Neural cell (in vitro differentiated cells): Measurements from ENCODE around the gene PFDN2.

ENCODE experiments used
- EP300 ChIP-seq: fragments of 450-650 bp; conservative IDR thresholded peaks from 2 replicates; pipeline ENCODE4 v1.6.1; 2014; ENCODE audit warnings: antibody characterized with exemption, mild to moderate bottlenecking, moderate library complexity; ENCODE audit not compliant: poor library complexity, severe bottlenecking
- POLR2AphosphoS5 ChIP-seq: IDR thresholded peaks from 2 replicates; pipeline ENCODE4 v1.6.1; 2012
- RAD21 ChIP-seq: fragments of 450-650 bp; conservative IDR thresholded peaks from 2 replicates; pipeline ENCODE4 v1.6.1; 2014; ENCODE audit warnings: antibody characterized with exemption, mild to moderate bottlenecking, moderate library complexity
- SMC3 ChIP-seq: fragments of 450-650 bp; conservative IDR thresholded peaks from 2 replicates; pipeline ENCODE4 v1.6.1; 2014; ENCODE audit warnings: antibody characterized with exemption, mild to moderate bottlenecking, moderate library complexity; ENCODE audit not compliant: poor library complexity
- TAF1 ChIP-seq: IDR thresholded peaks from 2 replicates; pipeline ENCODE4 v1.6.1; 2012; ENCODE audit warnings: low read depth
- TF ChIP-seq, protein P1 (sequence below): fragments of 450-650 bp; IDR thresholded peaks from 2 replicates; pipeline ENCODE4 v1.5.1; 2014; ENCODE audit warnings: antibody characterized with exemption, mild to moderate bottlenecking, moderate library complexity; ENCODE audit not compliant: poor library complexity, severe bottlenecking
- TF ChIP-seq, protein P2 (sequence below): IDR thresholded peaks from 2 replicates; pipeline ENCODE4 v1.6.1; 2012; ENCODE audit warnings: borderline replicate concordance

DNA sequence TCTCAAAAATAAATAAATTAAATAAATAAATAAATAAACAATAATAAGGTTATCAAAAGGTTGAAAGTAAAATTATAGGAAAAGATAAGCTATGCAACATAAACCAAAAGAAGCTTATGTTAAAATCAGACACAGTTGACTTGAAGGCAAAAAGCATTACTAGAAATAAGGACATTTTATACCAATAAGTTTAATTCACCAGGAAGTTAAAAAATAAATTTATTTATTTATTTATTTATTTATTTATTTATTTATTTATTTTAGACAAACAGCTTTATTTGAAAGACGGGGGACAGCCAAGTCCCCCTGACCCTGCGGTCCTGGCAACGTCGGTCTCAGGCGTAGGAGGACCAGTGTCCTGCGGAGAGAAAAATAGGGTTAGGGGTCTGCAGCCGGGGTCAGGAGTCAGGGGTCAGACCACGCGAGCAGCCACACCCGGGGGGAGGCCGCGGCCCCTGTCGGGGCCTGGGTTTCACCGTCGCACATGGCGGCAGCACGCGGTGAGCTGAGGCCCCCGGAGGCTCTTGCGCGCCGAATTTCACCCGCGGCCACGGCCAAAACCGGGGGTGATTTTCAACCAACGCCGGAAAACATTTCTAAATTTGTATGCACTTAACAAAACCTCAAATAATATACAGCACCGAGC is 23.0 kb upstream of the PFDN2 start:
- TF ChIP-seq, protein P1, sequence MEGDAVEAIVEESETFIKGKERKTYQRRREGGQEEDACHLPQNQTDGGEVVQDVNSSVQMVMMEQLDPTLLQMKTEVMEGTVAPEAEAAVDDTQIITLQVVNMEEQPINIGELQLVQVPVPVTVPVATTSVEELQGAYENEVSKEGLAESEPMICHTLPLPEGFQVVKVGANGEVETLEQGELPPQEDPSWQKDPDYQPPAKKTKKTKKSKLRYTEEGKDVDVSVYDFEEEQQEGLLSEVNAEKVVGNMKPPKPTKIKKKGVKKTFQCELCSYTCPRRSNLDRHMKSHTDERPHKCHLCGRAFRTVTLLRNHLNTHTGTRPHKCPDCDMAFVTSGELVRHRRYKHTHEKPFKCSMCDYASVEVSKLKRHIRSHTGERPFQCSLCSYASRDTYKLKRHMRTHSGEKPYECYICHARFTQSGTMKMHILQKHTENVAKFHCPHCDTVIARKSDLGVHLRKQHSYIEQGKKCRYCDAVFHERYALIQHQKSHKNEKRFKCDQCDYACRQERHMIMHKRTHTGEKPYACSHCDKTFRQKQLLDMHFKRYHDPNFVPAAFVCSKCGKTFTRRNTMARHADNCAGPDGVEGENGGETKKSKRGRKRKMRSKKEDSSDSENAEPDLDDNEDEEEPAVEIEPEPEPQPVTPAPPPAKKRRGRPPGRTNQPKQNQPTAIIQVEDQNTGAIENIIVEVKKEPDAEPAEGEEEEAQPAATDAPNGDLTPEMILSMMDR: no peak
- TF ChIP-seq TAF1 (no peak), RAD21 (no peak), SMC3 (no peak), POLR2AphosphoS5 (no peak), EP300 (no peak)
- TF ChIP-seq, protein P2, sequence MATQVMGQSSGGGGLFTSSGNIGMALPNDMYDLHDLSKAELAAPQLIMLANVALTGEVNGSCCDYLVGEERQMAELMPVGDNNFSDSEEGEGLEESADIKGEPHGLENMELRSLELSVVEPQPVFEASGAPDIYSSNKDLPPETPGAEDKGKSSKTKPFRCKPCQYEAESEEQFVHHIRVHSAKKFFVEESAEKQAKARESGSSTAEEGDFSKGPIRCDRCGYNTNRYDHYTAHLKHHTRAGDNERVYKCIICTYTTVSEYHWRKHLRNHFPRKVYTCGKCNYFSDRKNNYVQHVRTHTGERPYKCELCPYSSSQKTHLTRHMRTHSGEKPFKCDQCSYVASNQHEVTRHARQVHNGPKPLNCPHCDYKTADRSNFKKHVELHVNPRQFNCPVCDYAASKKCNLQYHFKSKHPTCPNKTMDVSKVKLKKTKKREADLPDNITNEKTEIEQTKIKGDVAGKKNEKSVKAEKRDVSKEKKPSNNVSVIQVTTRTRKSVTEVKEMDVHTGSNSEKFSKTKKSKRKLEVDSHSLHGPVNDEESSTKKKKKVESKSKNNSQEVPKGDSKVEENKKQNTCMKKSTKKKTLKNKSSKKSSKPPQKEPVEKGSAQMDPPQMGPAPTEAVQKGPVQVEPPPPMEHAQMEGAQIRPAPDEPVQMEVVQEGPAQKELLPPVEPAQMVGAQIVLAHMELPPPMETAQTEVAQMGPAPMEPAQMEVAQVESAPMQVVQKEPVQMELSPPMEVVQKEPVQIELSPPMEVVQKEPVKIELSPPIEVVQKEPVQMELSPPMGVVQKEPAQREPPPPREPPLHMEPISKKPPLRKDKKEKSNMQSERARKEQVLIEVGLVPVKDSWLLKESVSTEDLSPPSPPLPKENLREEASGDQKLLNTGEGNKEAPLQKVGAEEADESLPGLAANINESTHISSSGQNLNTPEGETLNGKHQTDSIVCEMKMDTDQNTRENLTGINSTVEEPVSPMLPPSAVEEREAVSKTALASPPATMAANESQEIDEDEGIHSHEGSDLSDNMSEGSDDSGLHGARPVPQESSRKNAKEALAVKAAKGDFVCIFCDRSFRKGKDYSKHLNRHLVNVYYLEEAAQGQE: no peak
